GM23338 (cell line): ENCODE results near the gene ISX. TPM values are rescaled to one million over a fixed set of nuclear protein-coding genes. Genes with fewer than 3 reads are reported as not detected.

ENCODE experiments used
- ATAC-seq: fragments of 200-7000 bp; cut with Tn5 transposase; 3 replicates; pipeline ENCODE4 v1.9.1; 2020
- DNase-seq: peaks from one replicate; pipeline ENCODE4 v3.0.0-alpha.2; 2015; ENCODE audit warnings: low spot score
- H2AFZ ChIP-seq: fragments of 200-600 bp; sonication (generic); 2 replicates; pipeline ENCODE4 v1.8.0; 2016; ENCODE audit warnings: antibody characterized with exemption, mild to moderate bottlenecking, moderate library complexity
- H3F3A ChIP-seq: fragments of 200-600 bp; sonication (generic); replicated peaks from 2 replicates; pipeline ENCODE4 v1.8.0; 2017; ENCODE audit warnings: antibody characterized with exemption, mixed run types, low read depth
- H3K27ac ChIP-seq: fragments of 200-600 bp; sonication (generic); 2 replicates; pipeline ENCODE4 v1.6.1; 2016; ENCODE audit warnings: low read depth
- H3K27me3 ChIP-seq: fragments of 200-600 bp; sonication (generic); 2 replicates; pipeline ENCODE4 v1.8.0; 2016; ENCODE audit warnings: mild to moderate bottlenecking, mixed run types, moderate library complexity; ENCODE audit not compliant: insufficient read depth
- H3K36me3 ChIP-seq: fragments of 200-600 bp; sonication (generic); 2 replicates; pipeline ENCODE4 v1.8.0; 2016; ENCODE audit warnings: mild to moderate bottlenecking; ENCODE audit not compliant: insufficient read depth
- H3K4me1 ChIP-seq: fragments of 200-600 bp; sonication (generic); 2 replicates; pipeline ENCODE4 v1.8.0; 2016; ENCODE audit warnings: mild to moderate bottlenecking, moderate library complexity; ENCODE audit not compliant: insufficient read depth
- H3K4me2 ChIP-seq: fragments of 200-600 bp; sonication (generic); 2 replicates; pipeline ENCODE4 v1.7.1; 2017; ENCODE audit warnings: mixed run types
- H3K4me3 ChIP-seq: fragments of 200-600 bp; sonication (generic); 2 replicates; pipeline ENCODE4 v1.6.1; 2016; ENCODE audit warnings: mixed run types
- H3K79me2 ChIP-seq: fragments of 200-600 bp; sonication (generic); replicated peaks from 2 replicates; pipeline ENCODE4 v1.8.0; 2017; ENCODE audit warnings: mild to moderate bottlenecking; ENCODE audit not compliant: insufficient read depth
- H3K9me2 ChIP-seq: fragments of 200-600 bp; sonication (generic); 2 replicates; pipeline ENCODE4 v1.8.0; 2017; ENCODE audit not compliant: insufficient read depth
- H4K20me1 ChIP-seq: fragments of 200-600 bp; sonication (generic); replicated peaks from 2 replicates; pipeline ENCODE4 v1.8.0; 2017; ENCODE audit warnings: mild to moderate bottlenecking; ENCODE audit not compliant: insufficient read depth
- H3K27ac Mint-ChIP-seq: 2 replicates; pipeline ENCODE4 v1.8.0; 2020; ENCODE audit warnings: inconsistent platforms, mild to moderate bottlenecking, moderate library complexity, mixed read lengths
- H3K27me3 Mint-ChIP-seq: 3 replicates; pipeline ENCODE4 v1.8.0; 2022; ENCODE audit warnings: low read depth, mild to moderate bottlenecking, moderate library complexity, mixed read lengths, inconsistent platforms; ENCODE audit not compliant: insufficient read depth, poor library complexity
- H3K36me3 Mint-ChIP-seq: 3 replicates; pipeline ENCODE4 v1.8.0; 2021; ENCODE audit warnings: low read depth, mild to moderate bottlenecking, inconsistent platforms, moderate library complexity, mixed read lengths
- H3K4me1 Mint-ChIP-seq: 3 replicates; pipeline ENCODE4 v1.8.0; 2020; ENCODE audit warnings: mild to moderate bottlenecking, inconsistent platforms, mixed read lengths
- H3K4me3 Mint-ChIP-seq: 3 replicates; pipeline ENCODE4 v1.8.0; 2021; ENCODE audit warnings: moderate library complexity, mild to moderate bottlenecking, inconsistent platforms, mixed read lengths
- H3K9me3 Mint-ChIP-seq: 3 replicates; pipeline ENCODE4 v1.8.0; 2020; ENCODE audit warnings: moderate library complexity, mild to moderate bottlenecking, inconsistent platforms, mixed read lengths
- CREB1 ChIP-seq: fragments of 250-450 bp; sonication (Bioruptor Pico); IDR thresholded peaks from 2 replicates; pipeline ENCODE4 v1.5.0; 2020; ENCODE audit warnings: low read depth, mild to moderate bottlenecking, moderate library complexity
- EZH2 ChIP-seq: fragments of 200-600 bp; sonication (generic); IDR thresholded peaks from one replicate; pipeline ENCODE4 v1.8.0; 2017; ENCODE audit warnings: antibody characterized with exemption, mild to moderate bottlenecking, low read depth; ENCODE audit not compliant: unreplicated experiment
- JUNB ChIP-seq: IDR thresholded peaks from one replicate; pipeline ENCODE4 v1.6.1; 2016; ENCODE audit warnings: antibody characterized with exemption; ENCODE audit not compliant: unreplicated experiment
- POLR2AphosphoS5 ChIP-seq: IDR thresholded peaks from 2 replicates; pipeline ENCODE4 v1.6.1; 2016; ENCODE audit warnings: antibody characterized with exemption, low read depth
- REST ChIP-seq: IDR thresholded peaks from one replicate; pipeline ENCODE4 v1.6.1; 2018; ENCODE audit warnings: antibody characterized with exemption; ENCODE audit not compliant: unreplicated experiment
- ZNF114 ChIP-seq: fragments of 250-450 bp; sonication (Bioruptor Pico); IDR thresholded peaks from 2 replicates; pipeline ENCODE4 v1.5.0; 2020; ENCODE audit warnings: mild to moderate bottlenecking, moderate library complexity
- ZNF462 ChIP-seq: fragments of 250-450 bp; sonication (Bioruptor Pico); IDR thresholded peaks from 2 replicates; pipeline ENCODE4 v1.5.0; 2020; ENCODE audit warnings: mild to moderate bottlenecking, moderate library complexity
- polyA plus RNA-seq: library from polyadenylated mRNA; unstranded; fragments of >200 nt; fragmentation: Nextera tagmentation; extraction: Ambion mirVana; gene quantifications from 2 replicates; pipeline ENCODE4 v1.2.1, GENCODE V29; 2016
- total RNA-seq: library from RNA; depleted of rRNA; stranded (reverse); fragments of >200 nt; shearing (Covaris generic); gene quantifications from 2 replicates; pipeline ENCODE4 v1.2.3, GENCODE V29; 2014

ISX gene
- total and polyA plus RNA-seq, 2 experiments from 2014 or later = not detected

GRCh38 chr22:35018995-35019394 lies 47.0 kb upstream of the ISX start:
- no peak for DNase-seq
- Mint-ChIP-seq H3K4me1 (peaks cover 7% of the 10 kb centered on the region; the same call in 1 of the 3 replicates), H3K4me3 (no peak overlapping the region), H3K27ac (no peak overlapping the region), H3K9me3 (peaks cover 60% of the 10 kb centered on the region), H3K36me3 (no peaks in the 10 kb centered on the region), H3K27me3 (peaks cover 6% of the 10 kb centered on the region)
- Histone ChIP-seq H2AFZ (no peak overlapping the region), H3K4me2 (no peak overlapping the region), H3K4me1 (no peaks in the 10 kb centered on the region; the same call in 1 of the 2 replicates), H4K20me1 (no peaks in the 10 kb centered on the region), H3K4me3 (no peak overlapping the region), H3K27me3 (no peaks in the 10 kb centered on the region), H3K27ac (no peak overlapping the region), H3K9me2 (peaks cover 3% of the 10 kb centered on the region; the same call in 1 of the 2 replicates), H3K79me2 (no peaks in the 10 kb centered on the region), H3K36me3 (no peaks in the 10 kb centered on the region), H3F3A (no peaks in the 10 kb centered on the region)
- TF ChIP-seq REST (no peak), POLR2AphosphoS5 (no peak), EZH2 (no peak), ZNF114 (CRISPR knock-in tag) (no peak), CREB1 (CRISPR knock-in tag) (no peak), JUNB (no peak), ZNF462 (CRISPR knock-in tag) (no peak)
- ATAC-seq = no peak
